AG04449 (cell line): Measurements from ENCODE around the gene BLCAP.

ENCODE experiments used
- CTCF ChIA-PET: fragments of 350-600 bp; formaldehyde crosslinking; extraction: SDS; loops from one replicate; lab custom pipeline; 2021; ENCODE audit warnings: antibody characterized with exemption; lab: Yijun Ruan, JAX
- POLR2A ChIA-PET: fragments of 400-600, 350-600 bp; formaldehyde crosslinking; extraction: SDS; loops from one replicate; lab custom pipeline; 2020; ENCODE audit warnings: antibody characterized with exemption, inconsistent platforms; lab: Yijun Ruan, JAX
- DNase-seq: peaks from one replicate; pipeline ENCODE4 v3.0.0-alpha.2; 2010; ENCODE audit warnings: low read depth, low spot score
- H3K4me3 ChIP-seq: 2 replicates; pipeline ENCODE4 v1.5.1; 2011; ENCODE audit warnings: low read depth, mild to moderate bottlenecking, control low read depth, low read length
- TF ChIP-seq, protein P1 (sequence below): IDR thresholded peaks from one replicate; pipeline ENCODE4 v1.5.1; 2011; ENCODE audit warnings: mild to moderate bottlenecking, moderate library complexity, low read length, control low read depth, inconsistent platforms; ENCODE audit not compliant: insufficient read depth; ENCODE audit errors: missing control alignments

BLCAP gene

DNA sequence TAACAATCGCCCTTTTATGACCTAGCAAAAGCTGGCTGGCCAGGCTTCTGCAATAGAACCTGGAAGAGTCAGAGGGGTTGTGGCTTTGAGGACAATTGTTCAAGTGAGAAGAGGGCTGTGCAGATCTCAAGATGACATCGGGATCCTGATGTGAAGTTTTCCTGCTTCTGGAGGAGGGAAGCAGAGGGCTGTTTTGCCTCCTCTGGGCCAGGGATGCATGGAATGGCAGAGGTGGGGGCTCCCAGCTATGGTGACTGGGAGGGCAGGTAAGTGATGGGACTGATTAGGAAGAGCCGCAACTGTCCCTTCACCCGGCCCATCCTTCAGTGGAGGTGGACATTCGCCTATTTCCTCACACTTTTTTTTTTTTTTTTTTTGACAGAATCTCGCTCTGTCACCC, 43.4 kb upstream of the BLCAP start:
- no peak for DNase-seq
- TF ChIP-seq, protein P1, sequence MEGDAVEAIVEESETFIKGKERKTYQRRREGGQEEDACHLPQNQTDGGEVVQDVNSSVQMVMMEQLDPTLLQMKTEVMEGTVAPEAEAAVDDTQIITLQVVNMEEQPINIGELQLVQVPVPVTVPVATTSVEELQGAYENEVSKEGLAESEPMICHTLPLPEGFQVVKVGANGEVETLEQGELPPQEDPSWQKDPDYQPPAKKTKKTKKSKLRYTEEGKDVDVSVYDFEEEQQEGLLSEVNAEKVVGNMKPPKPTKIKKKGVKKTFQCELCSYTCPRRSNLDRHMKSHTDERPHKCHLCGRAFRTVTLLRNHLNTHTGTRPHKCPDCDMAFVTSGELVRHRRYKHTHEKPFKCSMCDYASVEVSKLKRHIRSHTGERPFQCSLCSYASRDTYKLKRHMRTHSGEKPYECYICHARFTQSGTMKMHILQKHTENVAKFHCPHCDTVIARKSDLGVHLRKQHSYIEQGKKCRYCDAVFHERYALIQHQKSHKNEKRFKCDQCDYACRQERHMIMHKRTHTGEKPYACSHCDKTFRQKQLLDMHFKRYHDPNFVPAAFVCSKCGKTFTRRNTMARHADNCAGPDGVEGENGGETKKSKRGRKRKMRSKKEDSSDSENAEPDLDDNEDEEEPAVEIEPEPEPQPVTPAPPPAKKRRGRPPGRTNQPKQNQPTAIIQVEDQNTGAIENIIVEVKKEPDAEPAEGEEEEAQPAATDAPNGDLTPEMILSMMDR, result no peak
- no peak overlapping the region for H3K4me3 ChIP-seq
- ChIA-PET CTCF (no interaction called here), POLR2A (no interaction called here)

DNA sequence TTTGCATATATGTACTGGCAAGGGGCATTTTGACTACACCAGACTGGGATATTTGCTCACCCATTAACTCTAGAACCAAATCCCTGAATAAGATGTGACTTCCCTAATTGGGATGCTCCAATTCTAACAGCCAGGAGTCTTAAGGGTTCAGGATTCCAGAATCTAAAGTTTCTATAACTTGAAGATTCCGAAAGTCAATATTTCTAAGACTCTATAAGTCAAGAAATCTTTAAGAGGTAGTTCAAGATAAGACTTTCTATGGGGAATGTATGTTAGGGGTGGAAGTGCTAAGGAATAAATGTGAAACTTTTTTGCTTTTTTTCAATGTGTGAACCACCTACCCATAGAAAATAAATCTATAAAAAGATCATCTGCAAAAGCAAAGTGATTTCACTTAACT, 42.7 kb upstream of the BLCAP start:
- ChIA-PET CTCF (no interaction called here), POLR2A (no interaction called here)
- TF ChIP-seq, protein P1, result no peak
- no peak overlapping the region for H3K4me3 ChIP-seq
- no peak for DNase-seq

DNA sequence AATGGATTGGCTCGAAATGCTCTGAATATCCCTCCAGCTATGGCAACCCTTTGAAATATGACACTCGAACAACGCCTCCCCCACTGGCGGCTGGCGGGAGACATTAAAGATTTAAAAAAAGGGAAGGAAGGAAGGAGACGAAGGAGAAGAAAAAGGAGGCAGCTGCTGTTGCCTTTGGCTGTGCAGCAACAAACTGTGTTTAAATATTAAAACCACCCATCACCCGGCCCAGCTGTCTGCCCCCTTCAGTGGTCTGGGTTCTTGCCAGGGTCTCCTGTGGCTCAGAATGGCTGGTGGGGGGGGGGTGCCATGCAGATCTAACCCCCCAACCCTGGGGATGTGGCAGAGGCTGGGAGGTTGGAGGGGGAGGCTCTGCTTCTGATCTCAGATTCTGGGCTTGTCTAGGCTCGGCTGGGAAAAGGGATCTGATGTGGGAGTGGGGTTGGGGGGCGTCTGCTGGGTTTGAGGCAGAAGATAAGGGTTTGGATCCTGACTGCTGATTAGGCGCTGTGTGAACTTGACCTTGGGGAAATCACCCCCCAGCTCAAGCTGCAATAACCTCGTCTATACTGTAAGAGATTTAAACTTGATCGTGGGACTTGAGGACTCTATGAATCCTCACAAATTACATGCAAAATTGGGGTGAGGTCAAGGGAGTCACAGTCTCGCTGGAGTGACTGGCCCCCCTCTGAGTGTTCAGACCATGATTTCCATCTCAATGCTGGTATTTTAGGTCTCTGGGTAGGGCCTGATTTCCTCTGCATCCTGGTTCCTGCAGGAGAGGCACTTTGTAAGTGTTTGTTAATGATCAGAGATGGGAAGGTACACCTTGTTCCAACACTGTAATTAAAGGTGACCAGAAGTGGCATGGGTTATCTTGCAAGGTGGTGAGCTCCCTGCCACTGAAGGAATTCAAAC, 40.3 kb upstream of the BLCAP start:
- no peak overlapping the region for H3K4me3 ChIP-seq
- TF ChIP-seq, protein P1, result no peak
- POLR2A ChIA-PET, result no interaction called here
- DNase-seq, result no peak
- CTCF ChIA-PET, result interaction anchor here (1.4 to 9.3 kb wide), 3 partner anchors 17 to 652 kb away, joined by 4 to 165 read pairs (median 92); no protein-coding TSS in a partner anchor

DNA sequence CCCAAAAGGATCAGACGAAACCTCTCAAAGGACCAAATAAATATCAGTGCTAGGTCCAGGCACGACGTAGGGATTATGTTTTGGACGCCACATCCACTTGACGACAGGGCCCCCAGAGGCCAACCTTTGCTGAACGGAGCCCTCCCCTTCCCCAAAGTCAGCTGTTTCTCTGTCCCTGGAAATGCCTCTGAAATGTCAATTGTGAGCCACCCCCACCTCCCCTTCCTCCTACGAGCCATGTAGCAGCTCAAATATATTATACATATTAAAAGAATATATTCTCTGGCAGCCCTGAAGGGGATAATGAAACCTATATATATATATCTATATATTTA, 39.6 kb upstream of the BLCAP start:
- ChIA-PET CTCF (interaction anchor here (1.4 to 9.3 kb wide), 3 partner anchors 18 to 653 kb away, joined by 4 to 165 read pairs (median 92); no protein-coding TSS in a partner anchor), POLR2A (no interaction called here)
- TF ChIP-seq, protein P1, result no peak
- DNase-seq, result no peak
- H3K4me3 ChIP-seq, result no peak overlapping the region

DNA sequence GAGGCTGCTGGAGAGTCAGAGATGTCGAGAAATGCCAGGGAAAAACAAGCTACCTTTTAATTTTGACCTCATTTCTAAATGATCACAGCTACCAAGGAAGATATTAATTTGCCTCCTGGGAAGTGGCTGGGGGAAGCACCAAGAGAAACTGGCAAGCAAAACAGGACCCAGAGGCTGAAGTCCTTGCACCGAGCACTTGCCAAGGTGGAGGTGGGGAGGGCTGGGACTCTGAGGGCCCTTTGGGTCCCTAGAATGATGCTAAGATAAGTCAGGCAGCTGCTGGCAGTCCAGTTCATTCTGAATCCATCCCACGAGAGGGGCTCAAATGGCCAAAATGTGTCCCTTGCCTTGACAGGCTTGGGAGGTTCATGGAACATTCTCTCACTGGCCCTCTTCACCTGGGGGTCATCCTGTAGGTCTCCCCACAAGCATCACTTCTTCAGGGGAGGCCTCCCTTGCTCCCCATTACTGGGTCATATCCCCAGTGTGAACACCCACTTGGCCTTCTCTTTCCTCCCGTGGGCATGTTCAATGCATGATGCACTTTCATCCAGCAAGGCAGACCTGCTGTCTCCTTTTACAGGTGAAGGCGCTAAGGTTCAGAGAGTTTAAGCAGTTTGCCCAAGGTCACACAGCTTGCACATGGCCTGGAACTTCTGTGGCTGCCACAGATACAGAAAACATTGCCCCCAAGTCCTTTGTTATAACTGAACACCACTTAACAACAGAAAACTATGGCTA, 39.1 kb upstream of the BLCAP start:
- no peak for DNase-seq
- TF ChIP-seq, protein P1, result no peak
- ChIA-PET CTCF (interaction anchor here (0.7 to 9.3 kb wide), 10 partner anchors 9 to 842 kb away, joined by 3 to 165 read pairs (median 4); no protein-coding TSS in a partner anchor), POLR2A (no interaction called here)
- no peak overlapping the region for H3K4me3 ChIP-seq

DNA sequence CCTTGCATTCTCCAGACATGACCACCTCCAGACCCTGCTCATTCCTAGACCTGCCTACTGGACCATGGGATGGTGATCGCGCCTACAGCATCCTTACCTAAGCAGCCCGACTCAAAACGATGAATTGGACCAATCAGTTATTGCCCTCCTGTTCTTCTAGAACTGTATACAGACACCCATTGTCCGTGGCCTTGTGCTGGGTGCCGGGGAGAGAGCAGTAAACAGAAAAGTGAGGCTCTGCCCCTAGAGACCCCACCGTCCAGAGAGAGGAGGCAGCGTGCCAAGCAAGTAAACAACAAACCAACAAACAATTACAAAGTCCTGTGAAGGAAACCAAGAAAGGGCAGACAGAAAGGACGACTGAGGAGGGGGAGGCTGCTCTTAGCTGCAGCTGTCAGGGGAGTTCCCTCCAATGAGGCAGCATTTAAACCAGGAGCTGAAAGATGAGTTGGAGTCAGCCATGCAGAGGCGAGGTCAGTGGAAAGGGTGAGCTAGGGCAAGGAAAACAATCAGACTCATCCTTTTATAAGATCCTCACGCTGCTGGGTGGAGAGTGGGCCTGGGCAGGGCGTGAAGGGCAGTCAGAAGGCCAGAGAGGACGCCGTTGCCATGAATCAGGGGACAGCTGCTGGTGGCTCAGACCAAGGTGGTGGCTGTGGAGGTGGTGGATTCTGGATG, 37.6 kb upstream of the BLCAP start:
- ChIA-PET POLR2A (no interaction called here), CTCF (interaction anchor here (0.5 to 9.3 kb wide), 58 partner anchors 8 to 843 kb away, joined by 3 to 165 read pairs (median 4); no protein-coding TSS in a partner anchor)
- H3K4me3 ChIP-seq, result no peak overlapping the region
- TF ChIP-seq, protein P1, result no peak
- DNase-seq, result no peak
